ENCODE data around the gene PSKH1.

Gene PSKH1

DNA sequence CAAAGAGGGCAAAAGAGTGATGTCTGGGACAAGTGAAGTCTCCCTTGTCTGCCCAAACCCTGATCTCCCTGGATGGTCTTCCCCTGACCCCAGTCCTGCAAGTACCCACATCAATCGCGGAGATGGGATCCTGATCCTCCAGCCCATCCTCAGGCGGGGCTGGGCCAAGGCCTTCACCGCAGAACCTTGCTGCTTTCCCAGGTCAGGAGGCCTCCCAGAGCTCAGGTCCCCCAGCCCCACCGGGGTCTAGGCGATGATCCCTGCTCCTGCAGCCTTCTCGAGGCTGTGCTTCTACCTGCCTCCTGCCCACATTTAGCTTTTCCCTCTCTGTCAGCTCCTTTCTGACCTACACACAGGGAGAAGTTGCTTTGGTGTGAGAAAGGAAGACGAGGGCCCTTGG lies 69.1 kb downstream of the PSKH1 start:
- H3K4me1 ChIP-seq (ENCODE audit: control insufficient read depth, insufficient read depth, low read length): peaks cover 45% of the 10 kb centered on the region
- no peak overlapping the region for H3K4me2 ChIP-seq (ENCODE audit: low read length)
- no peaks in the 10 kb centered on the region for H3K9me3 ChIP-seq (replicated peaks; ENCODE audit: low read length)
- H3K9ac ChIP-seq (ENCODE audit: low read depth, low read length): no peak overlapping the region
- no peaks in the 10 kb centered on the region for H3K27me3 ChIP-seq (ENCODE audit: control insufficient read depth, insufficient read depth, low read length)
- H3K4me3 ChIP-seq (ENCODE audit: low read length): no peak overlapping the region
- H3K36me3 ChIP-seq (ENCODE audit: insufficient read depth, low read length): peaks cover 78% of the 10 kb centered on the region

DNA sequence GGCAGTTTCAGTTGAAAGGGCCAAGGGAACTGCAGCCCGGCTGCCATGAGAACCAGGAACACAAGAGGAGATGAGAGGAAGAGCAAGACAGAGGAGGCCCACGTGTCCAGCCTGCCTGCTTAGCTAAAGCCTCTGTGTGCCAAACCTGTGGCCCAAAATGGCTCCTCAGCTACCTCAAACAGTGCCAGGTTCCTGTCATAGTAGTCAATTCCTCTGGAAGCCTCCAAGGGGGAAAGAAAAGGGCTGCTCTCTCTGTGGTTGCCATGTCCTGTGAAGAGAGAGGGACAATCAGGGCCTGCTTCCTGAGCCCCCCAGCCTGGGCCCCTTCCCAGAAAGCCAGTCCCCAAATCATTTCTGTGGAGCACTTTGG lies 70.2 kb downstream of the PSKH1 start:
- no peak overlapping the region for H3K4me3 ChIP-seq (ENCODE audit: low read length)
- no peaks in the 10 kb centered on the region for H3K27me3 ChIP-seq (ENCODE audit: control insufficient read depth, insufficient read depth, low read length)
- H3K9ac ChIP-seq (ENCODE audit: low read depth, low read length): no peak overlapping the region
- peaks cover 45% of the 10 kb centered on the region for H3K4me1 ChIP-seq (ENCODE audit: control insufficient read depth, insufficient read depth, low read length)
- H3K4me2 ChIP-seq (ENCODE audit: low read length): no peak overlapping the region
- H3K9me3 ChIP-seq (replicated peaks; ENCODE audit: low read length): no peaks in the 10 kb centered on the region
- H3K36me3 ChIP-seq (ENCODE audit: insufficient read depth, low read length): peaks cover 68% of the 10 kb centered on the region

DNA sequence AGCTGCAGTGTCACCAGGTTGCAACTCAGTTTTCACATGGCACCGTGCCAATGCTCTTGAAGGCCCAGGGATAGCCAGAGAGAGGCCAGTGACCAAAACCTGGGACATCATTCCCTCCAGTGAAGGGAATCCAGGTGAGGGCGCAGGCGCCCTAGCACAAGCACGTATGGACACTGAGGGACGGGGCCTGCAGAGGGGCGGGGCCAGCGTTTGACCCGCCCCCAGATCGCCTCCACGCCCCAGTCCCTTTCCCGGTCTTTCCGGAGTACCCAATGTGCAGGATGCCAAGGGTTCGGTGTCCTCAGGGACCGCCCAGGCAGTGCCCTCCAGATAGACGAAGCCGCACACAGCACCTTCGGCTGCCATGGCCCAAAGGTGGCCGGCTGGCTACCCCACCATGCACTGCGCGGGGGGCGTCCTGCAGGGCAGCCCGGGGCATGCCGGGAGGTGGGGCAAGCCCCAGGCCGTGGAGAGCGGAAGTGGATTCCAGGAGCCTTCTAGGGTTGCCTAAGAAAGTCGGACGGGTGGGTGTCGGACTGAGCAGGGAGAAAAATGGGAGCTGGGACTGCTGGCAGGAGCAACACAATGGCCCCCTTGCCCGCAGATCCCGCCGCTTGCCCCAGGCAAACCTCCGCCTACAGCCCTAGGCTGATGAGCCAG lies 70.7 kb downstream of the PSKH1 start:
- Histone ChIP-seq H3K4me1 (ENCODE audit: control insufficient read depth, insufficient read depth, low read length) (peaks cover 46% of the 10 kb centered on the region), H3K9me3 (replicated peaks; ENCODE audit: low read length) (no peaks in the 10 kb centered on the region), H3K36me3 (ENCODE audit: insufficient read depth, low read length) (peaks cover 63% of the 10 kb centered on the region), H3K4me3 (ENCODE audit: low read length) (no peak overlapping the region), H3K9ac (ENCODE audit: low read depth, low read length) (no peak overlapping the region), H3K27me3 (ENCODE audit: control insufficient read depth, insufficient read depth, low read length) (no peaks in the 10 kb centered on the region), H3K4me2 (ENCODE audit: low read length) (no peak overlapping the region)

DNA sequence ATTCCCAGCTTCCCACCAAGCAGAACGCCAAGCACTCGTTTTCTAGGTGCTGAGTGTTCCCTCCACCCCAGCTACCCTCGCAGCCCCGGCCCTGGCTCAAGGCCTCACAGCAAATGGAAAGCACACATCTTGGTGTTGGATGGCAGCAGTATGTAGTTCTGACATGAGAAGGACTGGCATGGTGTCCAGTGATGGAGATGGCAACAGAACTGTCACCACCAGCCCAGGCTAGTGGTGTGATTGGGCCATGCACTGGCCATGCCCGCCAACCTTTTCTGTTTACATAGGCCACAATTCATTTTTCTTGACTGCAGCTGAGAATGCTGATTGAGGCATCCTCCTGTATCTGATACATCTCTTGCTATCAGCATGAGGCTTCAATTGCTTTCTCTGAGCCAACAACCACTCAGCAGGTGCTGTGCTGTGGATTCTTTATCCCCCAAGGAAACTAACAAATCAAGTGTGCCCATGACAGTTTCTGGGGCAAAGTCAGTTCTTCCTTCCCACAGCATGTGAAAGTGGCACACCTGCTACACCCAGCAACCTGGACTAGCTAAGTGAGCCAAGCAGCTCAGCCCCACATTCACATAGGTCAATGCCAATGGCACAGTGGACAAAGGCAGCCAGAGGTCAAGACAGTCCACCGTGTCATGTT lies 71.5 kb downstream of the PSKH1 start:
- H3K9me3 ChIP-seq (replicated peaks; ENCODE audit: low read length): no peaks in the 10 kb centered on the region
- H3K4me2 ChIP-seq (ENCODE audit: low read length): peak overlapping the region; percentile 11
- no peak overlapping the region for H3K9ac ChIP-seq (ENCODE audit: low read depth, low read length)
- H3K27me3 ChIP-seq (ENCODE audit: control insufficient read depth, insufficient read depth, low read length): no peaks in the 10 kb centered on the region
- H3K4me3 ChIP-seq (ENCODE audit: low read length): no peak overlapping the region
- peaks cover 43% of the 10 kb centered on the region for H3K4me1 ChIP-seq (ENCODE audit: control insufficient read depth, insufficient read depth, low read length)
- H3K36me3 ChIP-seq (ENCODE audit: insufficient read depth, low read length): peaks cover 56% of the 10 kb centered on the region

DNA sequence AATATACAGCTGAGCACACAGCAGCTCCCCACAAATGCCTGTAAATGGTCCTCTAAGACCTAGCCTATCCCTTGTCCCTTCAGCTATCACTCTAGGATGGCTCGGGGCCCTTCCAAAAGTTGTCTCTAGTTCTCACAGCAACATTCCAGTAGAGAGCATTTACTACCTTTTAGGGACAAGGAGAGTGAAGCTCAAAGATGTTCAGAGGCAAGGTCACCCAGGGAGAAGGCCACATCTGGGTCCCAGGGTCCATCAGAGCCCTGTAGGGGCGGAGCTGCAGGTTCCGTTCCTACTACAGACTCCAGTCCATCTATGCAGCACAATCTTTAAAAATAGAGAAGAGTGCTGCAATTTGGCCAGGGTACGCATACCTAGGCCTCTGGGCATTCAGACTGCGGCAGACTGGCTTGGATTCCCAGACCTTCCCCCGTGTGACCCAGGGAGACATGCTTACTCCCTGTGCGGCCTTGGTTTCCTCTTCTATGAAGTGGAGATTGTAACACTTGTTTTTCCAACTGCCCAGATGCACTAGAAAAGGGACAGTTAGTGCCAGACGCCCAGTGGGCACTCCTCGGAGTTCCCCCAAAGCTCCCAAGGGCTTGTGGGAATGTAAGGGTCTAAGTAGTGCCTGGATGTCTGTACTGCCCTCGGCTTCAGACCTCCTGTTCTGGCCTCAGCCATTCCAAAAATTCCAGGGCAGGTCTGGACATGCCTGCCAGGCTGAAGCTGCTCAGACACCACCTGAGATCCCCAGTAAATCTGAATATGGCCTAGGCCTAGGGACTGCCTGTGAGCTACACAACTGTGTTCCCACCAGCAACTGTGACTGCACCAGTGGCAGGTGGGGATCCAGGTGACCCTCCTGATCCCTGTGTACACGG lies 72.9 kb downstream of the PSKH1 start:
- Histone ChIP-seq H3K9me3 (replicated peaks; ENCODE audit: low read length) (no peaks in the 10 kb centered on the region), H3K4me2 (ENCODE audit: low read length) (peak overlapping the region; percentile 82), H3K27me3 (ENCODE audit: control insufficient read depth, insufficient read depth, low read length) (no peaks in the 10 kb centered on the region), H3K4me1 (ENCODE audit: control insufficient read depth, insufficient read depth, low read length) (peaks cover 30% of the 10 kb centered on the region), H3K9ac (ENCODE audit: low read depth, low read length) (peak overlapping the region; percentile 98), H3K36me3 (ENCODE audit: insufficient read depth, low read length) (peaks cover 43% of the 10 kb centered on the region), H3K4me3 (ENCODE audit: low read length) (peak overlapping the region; percentile 96)

DNA sequence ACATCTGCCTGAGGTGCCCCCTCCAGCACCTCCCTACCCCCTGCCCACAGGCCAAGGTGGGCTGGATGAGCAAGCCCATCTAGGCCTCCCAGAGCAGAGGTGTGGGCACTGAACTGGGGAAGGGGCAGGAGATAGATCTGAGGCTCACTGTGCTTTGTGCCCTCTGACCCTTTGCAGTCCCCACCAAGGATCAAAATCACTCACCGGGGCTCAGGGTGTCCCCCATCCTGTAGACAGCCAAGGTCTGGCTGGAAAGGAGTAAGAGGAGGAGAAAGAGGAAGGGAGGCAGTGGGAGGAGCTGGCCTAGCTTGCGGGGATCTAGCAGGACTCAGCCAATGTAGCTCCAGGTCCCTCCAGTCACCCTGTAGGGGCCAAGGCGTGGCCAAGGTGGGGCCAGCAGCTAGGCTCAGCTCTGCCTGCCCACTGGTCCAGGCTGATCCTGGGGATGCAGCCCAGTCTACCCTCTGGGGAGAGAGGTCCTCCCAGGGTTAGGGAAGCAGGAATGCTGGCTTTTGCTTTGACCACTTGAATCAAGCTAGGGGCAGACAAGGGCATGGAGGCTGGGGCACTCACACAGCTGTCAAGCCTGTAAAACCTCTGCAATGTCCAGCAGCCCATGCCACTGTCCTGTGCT lies 73.6 kb downstream of the PSKH1 start:
- H3K4me2 ChIP-seq (ENCODE audit: low read length): peak overlapping the region; percentile 82
- peaks cover 36% of the 10 kb centered on the region for H3K36me3 ChIP-seq (ENCODE audit: insufficient read depth, low read length)
- peak overlapping the region; percentile 98 for H3K9ac ChIP-seq (ENCODE audit: low read depth, low read length)
- H3K4me1 ChIP-seq (ENCODE audit: control insufficient read depth, insufficient read depth, low read length): peaks cover 26% of the 10 kb centered on the region
- no peaks in the 10 kb centered on the region for H3K9me3 ChIP-seq (replicated peaks; ENCODE audit: low read length)
- H3K4me3 ChIP-seq (ENCODE audit: low read length): peak overlapping the region; percentile 96
- H3K27me3 ChIP-seq (ENCODE audit: control insufficient read depth, insufficient read depth, low read length): no peaks in the 10 kb centered on the region

GRCh38 chr16:67967183-67967957 lies 74.3 kb downstream of the PSKH1 start:
- H3K36me3 ChIP-seq (ENCODE audit: insufficient read depth, low read length): peaks cover 29% of the 10 kb centered on the region
- peak overlapping the region; percentile 98 for H3K9ac ChIP-seq (ENCODE audit: low read depth, low read length)
- H3K4me3 ChIP-seq (ENCODE audit: low read length): peak overlapping the region; percentile 96
- no peaks in the 10 kb centered on the region for H3K9me3 ChIP-seq (replicated peaks; ENCODE audit: low read length)
- H3K4me1 ChIP-seq (ENCODE audit: control insufficient read depth, insufficient read depth, low read length): peaks cover 26% of the 10 kb centered on the region
- peak overlapping the region; percentile 82 for H3K4me2 ChIP-seq (ENCODE audit: low read length)
- H3K27me3 ChIP-seq (ENCODE audit: control insufficient read depth, insufficient read depth, low read length): no peaks in the 10 kb centered on the region

DNA sequence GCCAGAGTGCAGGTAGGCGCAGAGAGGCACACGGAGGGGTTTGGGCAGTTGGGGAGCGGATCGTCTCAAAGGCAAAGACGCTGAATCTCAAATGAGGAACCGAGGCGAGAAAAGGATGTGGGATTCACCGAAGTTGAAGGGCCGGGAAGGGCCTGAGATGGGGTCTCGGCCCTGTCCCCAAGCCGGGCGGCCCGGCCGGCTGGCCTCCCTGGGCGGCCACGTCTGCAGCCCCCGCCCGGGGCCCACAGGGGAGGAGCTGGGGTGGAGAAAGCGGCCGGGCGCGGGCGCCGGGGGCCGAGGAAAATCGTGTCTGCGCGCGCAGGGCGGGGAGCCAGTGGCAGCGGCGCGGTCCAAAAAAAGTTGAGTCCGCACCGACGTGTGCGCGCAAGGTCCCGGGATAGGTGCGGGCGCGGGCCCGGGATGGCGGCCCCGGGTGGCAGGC lies 74.9 kb downstream of the PSKH1 start:
- Histone ChIP-seq H3K9me3 (replicated peaks; ENCODE audit: low read length) (no peaks in the 10 kb centered on the region), H3K4me1 (ENCODE audit: control insufficient read depth, insufficient read depth, low read length) (peaks cover 26% of the 10 kb centered on the region), H3K9ac (ENCODE audit: low read depth, low read length) (peak overlapping the region; percentile 98), H3K4me3 (ENCODE audit: low read length) (peak overlapping the region; percentile 96), H3K27me3 (ENCODE audit: control insufficient read depth, insufficient read depth, low read length) (no peaks in the 10 kb centered on the region), H3K36me3 (ENCODE audit: insufficient read depth, low read length) (peaks cover 22% of the 10 kb centered on the region), H3K4me2 (ENCODE audit: low read length) (peak overlapping the region; percentile 82)

GRCh38 chr16:67968400-67969253 lies 75.6 kb downstream of the PSKH1 start, which contains the start of gene SLC12A4:
Gene SLC12A4, minus strand, starts transcription at chr16:67968637. Its CDS starts 84 bp downstream, at chr16:67968553.
- Histone ChIP-seq H3K4me3 (ENCODE audit: low read length) (peak within 1 kb of the TSS; percentile 96), H3K36me3 (ENCODE audit: insufficient read depth, low read length) (peaks cover 16% of the 10 kb centered on the region), H3K4me1 (ENCODE audit: control insufficient read depth, insufficient read depth, low read length) (peaks cover 26% of the 10 kb centered on the region), H3K4me2 (ENCODE audit: low read length) (peak within 1 kb of the TSS; percentile 82), H3K9ac (ENCODE audit: low read depth, low read length) (peak within 1 kb of the TSS; percentile 98), H3K27me3 (ENCODE audit: control insufficient read depth, insufficient read depth, low read length) (no peaks in the 10 kb centered on the region), H3K9me3 (replicated peaks; ENCODE audit: low read length) (no peaks in the 10 kb centered on the region)

Measured in skeletal muscle satellite cell (primary cell).